HepG2 (cell line): ENCODE data around the gene IL1B. TPM values are rescaled to one million over a fixed set of nuclear protein-coding genes. Genes with fewer than 3 reads are reported as not detected.
A peak's percentile ranks its signal among the peaks of the same experiment; 100 is the strongest.

Experiments
- AGO2 ChIP-seq: fragments of 200-400 bp; formaldehyde crosslinking; optimal IDR thresholded peaks from 2 replicates; pipeline ENCODE3; 2017; ENCODE audit warnings: mild to moderate bottlenecking, low read depth, low read length, moderate library complexity
- BRD4 ChIP-seq: sonication (generic); formaldehyde crosslinking; IDR thresholded peaks from 2 replicates; pipeline ENCODE4 v1.4.0; 2020; ENCODE audit warnings: missing genetic modification reagents
- CHD4 ChIP-seq: fragments of 200-600 bp; sonication (generic); IDR thresholded peaks from 2 replicates; pipeline ENCODE4 v1.7.0; 2017; ENCODE audit warnings: mild to moderate bottlenecking, low read length, borderline replicate concordance
- EHMT2 ChIP-seq: fragments of 200-600 bp; sonication (generic); IDR thresholded peaks from 2 replicates; pipeline ENCODE4 v1.7.0; 2017; ENCODE audit warnings: antibody characterized with exemption, low read depth, low read length, borderline replicate concordance
- FOXK1 ChIP-seq: sonication (generic); formaldehyde crosslinking; IDR thresholded peaks from 2 replicates; pipeline ENCODE4 v1.4.0; 2020; ENCODE audit warnings: low read depth, missing genetic modification reagents, borderline replicate concordance
- HOXA5 ChIP-seq: sonication (generic); formaldehyde crosslinking; IDR thresholded peaks from 2 replicates; pipeline ENCODE4 v1.4.0; 2020; ENCODE audit warnings: missing genetic modification reagents
- MED1 ChIP-seq: sonication (generic); formaldehyde crosslinking; IDR thresholded peaks from 2 replicates; pipeline ENCODE4 v1.4.0; 2020; ENCODE audit warnings: missing genetic modification reagents
- NCOA2 ChIP-seq: sonication (generic); formaldehyde crosslinking; IDR thresholded peaks from 2 replicates; pipeline ENCODE4 v1.8.0; 2022; ENCODE audit warnings: inconsistent platforms
- SMC3 ChIP-seq: IDR thresholded peaks from 2 replicates; pipeline ENCODE4 v1.6.1; 2011; ENCODE audit warnings: low read length, improper control_type of control experiment
- SNRNP70 ChIP-seq: fragments of 200-400 bp; formaldehyde crosslinking; IDR thresholded peaks from 2 replicates; pipeline ENCODE4 v1.6.1; 2017; ENCODE audit warnings: mild to moderate bottlenecking, low read depth, low read length, moderate library complexity
- TAF1 ChIP-seq: sonication (generic); formaldehyde crosslinking; IDR thresholded peaks from 2 replicates; pipeline ENCODE4 v1.4.0; 2020; ENCODE audit warnings: missing genetic modification reagents
- TCF12 ChIP-seq, 2 experiments: fragments of 450-650 bp in 1 of 2; sonication (generic) in 1 of 2; formaldehyde crosslinking in 1 of 2; IDR thresholded peaks; 2 replicates each; pipeline versions ENCODE4 v1.6.1 to v1.8.0; 2017 to 2022; ENCODE audit warnings: antibody characterized with exemption in 1 of 2, mild to moderate bottlenecking in 1 of 2, missing genetic modification reagents in 1 of 2, moderate library complexity in 1 of 2
- ZNF3 ChIP-seq: IDR thresholded peaks from 2 replicates; pipeline ENCODE4 v1.7.0; 2017; ENCODE audit warnings: inconsistent platforms
- ZNF460 ChIP-seq: sonication (generic); formaldehyde crosslinking; IDR thresholded peaks from 2 replicates; pipeline ENCODE4 v1.5.1; 2020; ENCODE audit warnings: missing genetic modification reagents, mild to moderate bottlenecking, borderline replicate concordance
- ZNF672 ChIP-seq: sonication (generic); formaldehyde crosslinking; IDR thresholded peaks from 2 replicates; pipeline ENCODE4 v1.8.1; 2022; ENCODE audit warnings: missing genetic modification reagents
- ZNF737 ChIP-seq: sonication (generic); formaldehyde crosslinking; IDR thresholded peaks from 2 replicates; pipeline ENCODE4 v1.5.0; 2020; ENCODE audit warnings: missing genetic modification reagents, mild to moderate bottlenecking, borderline replicate concordance
- ZSCAN29 ChIP-seq: sonication (generic); formaldehyde crosslinking; conservative IDR thresholded peaks from 2 replicates; pipeline ENCODE4 v1.4.0; 2020; ENCODE audit warnings: mild to moderate bottlenecking, missing genetic modification reagents
- polyA plus RNA-seq, 8 experiments: library from polyadenylated mRNA; depleted of rRNA in 3 of 8; stranded (reverse) in 7 of 8; unstranded in 1 of 8; fragments of >200 nt; fragmentation: Illumina TruSeq in 4 of 8; extraction: Trizol in 4 of 8; gene quantifications; 2 replicates each; pipeline versions ENCODE4 v1.2.1 to v1.2.3, GENCODE V29; 2011 to 2016; ENCODE audit warnings: low read depth in 4 of 8, missing spikeins in 1 of 8, mixed read lengths in 1 of 8; ENCODE audit not compliant: insufficient read depth in 1 of 8
- total RNA-seq, 5 experiments: library from RNA; depleted of rRNA; stranded (reverse); fragments of >200 nt; fragmentation: Illumina TruSeq; extraction: Trizol; gene quantifications; 2 replicates each; pipeline ENCODE4 v1.2.3, GENCODE V29; 2016; ENCODE audit warnings: low read depth in 1 of 5
- TF ChIP-seq, protein P1 (sequence below): sonication (generic); formaldehyde crosslinking; IDR thresholded peaks from 2 replicates; pipeline ENCODE4 v1.5.1; 2020; ENCODE audit warnings: mild to moderate bottlenecking, moderate library complexity, missing genetic modification reagents
- TF ChIP-seq, protein P2 (sequence below): sonication (generic); formaldehyde crosslinking; IDR thresholded peaks from 2 replicates; pipeline ENCODE4 v1.5.1; 2020; ENCODE audit warnings: missing genetic modification reagents, mild to moderate bottlenecking, borderline replicate concordance
- TF ChIP-seq, protein P3 (sequence below): sonication (generic); formaldehyde crosslinking; conservative IDR thresholded peaks from 2 replicates; pipeline ENCODE4 v1.8.0; 2022; ENCODE audit warnings: mild to moderate bottlenecking, moderate library complexity, missing genetic modification reagents
- TF ChIP-seq, protein P4 (sequence below): sonication (generic); formaldehyde crosslinking; IDR thresholded peaks from 2 replicates; pipeline ENCODE4 v1.8.0; 2023; ENCODE audit warnings: mild to moderate bottlenecking, missing genetic modification reagents

Gene IL1B
- total and polyA plus RNA-seq, 2 of the 13 experiments (the other 11 are each of a cell fraction or from before 2014, with no cell fraction given): 0.18 TPM; not detected in 1

DNA sequence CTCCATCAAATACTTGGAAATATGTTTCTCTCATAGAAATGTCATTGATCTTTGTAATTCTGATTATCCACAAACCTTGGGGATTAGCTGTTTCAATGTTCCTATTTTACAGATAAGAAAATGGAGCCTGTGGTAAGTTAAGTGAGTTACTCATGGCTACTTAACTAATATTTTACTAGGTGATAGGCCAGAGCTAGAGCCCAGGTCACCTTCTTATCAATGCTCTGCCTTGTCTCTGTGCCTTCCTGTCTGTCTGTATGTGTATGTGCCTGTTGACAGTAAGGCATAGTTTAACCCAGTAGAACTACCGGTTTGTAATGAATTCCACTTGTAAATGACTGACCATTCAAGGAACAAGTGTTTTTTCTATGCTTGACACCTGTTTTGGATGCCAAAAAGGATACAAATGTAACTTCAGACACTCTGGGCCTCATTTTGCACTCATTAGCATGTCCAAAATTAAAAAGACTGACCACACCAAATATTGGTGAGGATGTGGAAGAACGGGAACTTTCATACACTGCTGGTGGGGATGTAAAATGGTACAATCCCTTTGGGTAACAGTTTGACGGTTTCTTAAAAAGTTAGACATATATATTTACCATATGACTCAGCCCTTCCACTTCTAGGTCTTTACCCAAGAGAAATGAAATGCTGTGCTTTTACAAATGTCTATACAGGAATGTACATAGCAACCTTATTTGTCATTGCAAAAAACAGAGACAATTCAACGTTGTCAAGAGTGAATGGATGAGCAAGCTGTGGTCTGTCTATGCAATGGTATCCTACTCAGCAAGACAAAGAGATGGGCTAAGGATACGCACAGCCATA is 32.7 kb downstream of the IL1B start (continued):
- TF ChIP-seq BRD4 (CRISPR knock-in tag) (no peak), SMC3 (no peak), NCOA2 (CRISPR knock-in tag) (peak; percentile 61), ZNF460 (no peak), HOXA5 (no peak), EHMT2 (peak; percentile 94), FOXK1 (CRISPR knock-in tag) (0 out of 2 replicates have a peak, but pooled peaks have one; percentile 8), ZNF672 (CRISPR knock-in tag) (no peak), CHD4 (peak; percentile 98), ZNF737 (CRISPR knock-in tag) (no peak), TAF1 (CRISPR knock-in tag) (no peak), MED1 (CRISPR knock-in tag) (peak; percentile 48; the same call in 1 of the 2 replicates), SNRNP70 (no peak), TCF12 (IDR thresholded peaks at IDR 0.05) (no peak), TCF12 (CRISPR knock-in tag; IDR thresholded peaks at IDR 0.05) (0 out of 2 replicates have a peak, but pooled peaks have one; percentile 44), AGO2 (no peak), ZSCAN29 (peak; percentile 88; the same call in 1 of the 2 replicates), ZNF3 (CRISPR knock-in tag) (peak; percentile 78)
- TF ChIP-seq, protein P1, sequence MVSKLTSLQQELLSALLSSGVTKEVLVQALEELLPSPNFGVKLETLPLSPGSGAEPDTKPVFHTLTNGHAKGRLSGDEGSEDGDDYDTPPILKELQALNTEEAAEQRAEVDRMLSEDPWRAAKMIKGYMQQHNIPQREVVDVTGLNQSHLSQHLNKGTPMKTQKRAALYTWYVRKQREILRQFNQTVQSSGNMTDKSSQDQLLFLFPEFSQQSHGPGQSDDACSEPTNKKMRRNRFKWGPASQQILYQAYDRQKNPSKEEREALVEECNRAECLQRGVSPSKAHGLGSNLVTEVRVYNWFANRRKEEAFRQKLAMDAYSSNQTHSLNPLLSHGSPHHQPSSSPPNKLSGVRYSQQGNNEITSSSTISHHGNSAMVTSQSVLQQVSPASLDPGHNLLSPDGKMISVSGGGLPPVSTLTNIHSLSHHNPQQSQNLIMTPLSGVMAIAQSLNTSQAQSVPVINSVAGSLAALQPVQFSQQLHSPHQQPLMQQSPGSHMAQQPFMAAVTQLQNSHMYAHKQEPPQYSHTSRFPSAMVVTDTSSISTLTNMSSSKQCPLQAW: 0 out of 2 replicates have a peak, but pooled peaks have one; percentile 28
- TF ChIP-seq, protein P2, sequence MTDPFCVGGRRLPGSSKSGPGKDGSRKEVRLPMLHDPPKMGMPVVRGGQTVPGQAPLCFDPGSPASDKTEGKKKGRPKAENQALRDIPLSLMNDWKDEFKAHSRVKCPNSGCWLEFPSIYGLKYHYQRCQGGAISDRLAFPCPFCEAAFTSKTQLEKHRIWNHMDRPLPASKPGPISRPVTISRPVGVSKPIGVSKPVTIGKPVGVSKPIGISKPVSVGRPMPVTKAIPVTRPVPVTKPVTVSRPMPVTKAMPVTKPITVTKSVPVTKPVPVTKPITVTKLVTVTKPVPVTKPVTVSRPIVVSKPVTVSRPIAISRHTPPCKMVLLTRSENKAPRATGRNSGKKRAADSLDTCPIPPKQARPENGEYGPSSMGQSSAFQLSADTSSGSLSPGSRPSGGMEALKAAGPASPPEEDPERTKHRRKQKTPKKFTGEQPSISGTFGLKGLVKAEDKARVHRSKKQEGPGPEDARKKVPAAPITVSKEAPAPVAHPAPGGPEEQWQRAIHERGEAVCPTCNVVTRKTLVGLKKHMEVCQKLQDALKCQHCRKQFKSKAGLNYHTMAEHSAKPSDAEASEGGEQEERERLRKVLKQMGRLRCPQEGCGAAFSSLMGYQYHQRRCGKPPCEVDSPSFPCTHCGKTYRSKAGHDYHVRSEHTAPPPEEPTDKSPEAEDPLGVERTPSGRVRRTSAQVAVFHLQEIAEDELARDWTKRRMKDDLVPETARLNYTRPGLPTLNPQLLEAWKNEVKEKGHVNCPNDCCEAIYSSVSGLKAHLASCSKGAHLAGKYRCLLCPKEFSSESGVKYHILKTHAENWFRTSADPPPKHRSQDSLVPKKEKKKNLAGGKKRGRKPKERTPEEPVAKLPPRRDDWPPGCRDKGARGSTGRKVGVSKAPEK (CRISPR knock-in tag): no peak
- TF ChIP-seq, protein P3, sequence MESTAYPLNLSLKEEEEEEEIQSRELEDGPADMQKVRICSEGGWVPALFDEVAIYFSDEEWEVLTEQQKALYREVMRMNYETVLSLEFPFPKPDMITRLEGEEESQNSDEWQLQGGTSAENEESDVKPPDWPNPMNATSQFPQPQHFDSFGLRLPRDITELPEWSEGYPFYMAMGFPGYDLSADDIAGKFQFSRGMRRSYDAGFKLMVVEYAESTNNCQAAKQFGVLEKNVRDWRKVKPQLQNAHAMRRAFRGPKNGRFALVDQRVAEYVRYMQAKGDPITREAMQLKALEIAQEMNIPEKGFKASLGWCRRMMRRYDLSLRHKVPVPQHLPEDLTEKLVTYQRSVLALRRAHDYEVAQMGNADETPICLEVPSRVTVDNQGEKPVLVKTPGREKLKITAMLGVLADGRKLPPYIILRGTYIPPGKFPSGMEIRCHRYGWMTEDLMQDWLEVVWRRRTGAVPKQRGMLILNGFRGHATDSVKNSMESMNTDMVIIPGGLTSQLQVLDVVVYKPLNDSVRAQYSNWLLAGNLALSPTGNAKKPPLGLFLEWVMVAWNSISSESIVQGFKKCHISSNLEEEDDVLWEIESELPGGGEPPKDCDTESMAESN (CRISPR knock-in tag): no peak
- TF ChIP-seq, protein P4, sequence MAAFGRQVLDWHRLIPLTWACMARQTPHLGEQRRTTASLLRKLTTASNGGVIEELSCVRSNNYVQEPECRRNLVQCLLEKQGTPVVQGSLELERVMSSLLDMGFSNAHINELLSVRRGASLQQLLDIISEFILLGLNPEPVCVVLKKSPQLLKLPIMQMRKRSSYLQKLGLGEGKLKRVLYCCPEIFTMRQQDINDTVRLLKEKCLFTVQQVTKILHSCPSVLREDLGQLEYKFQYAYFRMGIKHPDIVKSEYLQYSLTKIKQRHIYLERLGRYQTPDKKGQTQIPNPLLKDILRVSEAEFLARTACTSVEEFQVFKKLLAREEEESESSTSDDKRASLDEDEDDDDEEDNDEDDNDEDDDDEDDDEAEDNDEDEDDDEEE (CRISPR knock-in tag): no peak
